Breast epithelium (tissue), 4 donors: ENCODE measurements around the gene CEACAM7. TPM values are rescaled to one million over a fixed set of nuclear protein-coding genes. Genes with fewer than 3 reads are reported as not detected.
"Not testable (repeated sequence)": the region's sequence is repeated elsewhere in the genome, so short reads cannot be mapped to it uniquely, and the experiment has no call there.

Experiments used
- DNase-seq, 2 donors: peaks; one replicate each; pipeline ENCODE4 v3.0.0-alpha.2; 2019; ENCODE audit warnings: low spot score in 2 of 2
- H3K27ac ChIP-seq, 2 donors: fragments of 200-600 bp; sonication (generic) in 1 of 2; one replicate each; pipeline ENCODE4 v1.5.1; 2016 to 2019; ENCODE audit warnings: mild to moderate bottlenecking in 1 of 2
- H3K27me3 ChIP-seq, 2 donors: fragments of 200-600 bp; sonication (generic) in 1 of 2; one replicate each; pipeline versions ENCODE4 v1.5.1 to v1.6.0; 2017 to 2019; ENCODE audit warnings: control low read depth in 1 of 2, mild to moderate bottlenecking in 1 of 2
- H3K36me3 ChIP-seq: fragments of 200-600 bp; one replicate; pipeline ENCODE4 v1.5.1; 2019
- H3K4me1 ChIP-seq, 2 donors: fragments of 200-600 bp; sonication (generic); one replicate each; pipeline ENCODE4 v1.5.1; 2016 to 2019; ENCODE audit warnings: control low read depth in 1 of 2
- H3K4me3 ChIP-seq, 3 donors: fragments of 200-600 bp; sonication (generic); 1 replicate in 2 of 3; 2 replicates in 1 of 3; pipeline ENCODE4 v1.5.1; 2016 to 2019; ENCODE audit warnings: mild to moderate bottlenecking in 3 of 3, moderate library complexity in 2 of 3
- H3K9me3 ChIP-seq, 2 donors: fragments of 200-600 bp; sonication (generic) in 1 of 2; one replicate each; pipeline ENCODE4 v1.5.1; 2016 to 2019; ENCODE audit warnings: control low read depth in 1 of 2
- POLR2A ChIP-seq: fragments of 450-650 bp; IDR thresholded peaks from one replicate; pipeline ENCODE4 v1.6.1; 2016; ENCODE audit warnings: antibody characterized with exemption, mild to moderate bottlenecking, moderate library complexity
- POLR2AphosphoS5 ChIP-seq, 3 donors: sonication (generic); formaldehyde crosslinking; IDR thresholded peaks; one replicate each; pipeline ENCODE4 v1.6.1; 2017; ENCODE audit warnings: antibody characterized with exemption in 3 of 3
- intact Hi-C: fragments of 100-400 bp; cut with DNase I; formaldehyde crosslinking; loops from one replicate; pipeline ENCODE4 v1.15.1; 2023; ENCODE audit warnings: low total_unique reads
- total RNA-seq, 3 donors: library from RNA; depleted of rRNA; stranded (reverse); fragments of >200 nt; gene quantifications; one replicate each; pipeline ENCODE4 v1.1.0, GENCODE V29; 2016
- TF ChIP-seq, protein P1 (sequence below), 3 donors: fragments of 450-650 bp; IDR thresholded peaks; one replicate each; pipeline ENCODE4 v1.5.1; 2016 to 2017; ENCODE audit warnings: antibody characterized with exemption in 3 of 3, mild to moderate bottlenecking in 3 of 3, moderate library complexity in 3 of 3

Gene CEACAM7
- total RNA-seq, 3 donors from 2014 or later: 0.15 to 25.2 TPM; not detected in 1

GRCh38 chr19:41682437-41682836 lies 5.6 kb downstream of the CEACAM7 start:
- intact Hi-C loops: no loop called here
- Histone ChIP-seq H3K27ac (no peak overlapping the region), H3K4me3 (no peak overlapping the region), H3K4me1 (no peaks in the 10 kb centered on the region), H3K36me3 (no peaks in the 10 kb centered on the region), H3K27me3 (peaks cover 0 to 18% of the 10 kb centered on the region in 2 donors), H3K9me3 (no peaks in the 10 kb centered on the region)
- TF ChIP-seq POLR2A (no peak), POLR2AphosphoS5 (IDR thresholded peaks at IDR 0.05) (no peak)
- TF ChIP-seq, protein P1, sequence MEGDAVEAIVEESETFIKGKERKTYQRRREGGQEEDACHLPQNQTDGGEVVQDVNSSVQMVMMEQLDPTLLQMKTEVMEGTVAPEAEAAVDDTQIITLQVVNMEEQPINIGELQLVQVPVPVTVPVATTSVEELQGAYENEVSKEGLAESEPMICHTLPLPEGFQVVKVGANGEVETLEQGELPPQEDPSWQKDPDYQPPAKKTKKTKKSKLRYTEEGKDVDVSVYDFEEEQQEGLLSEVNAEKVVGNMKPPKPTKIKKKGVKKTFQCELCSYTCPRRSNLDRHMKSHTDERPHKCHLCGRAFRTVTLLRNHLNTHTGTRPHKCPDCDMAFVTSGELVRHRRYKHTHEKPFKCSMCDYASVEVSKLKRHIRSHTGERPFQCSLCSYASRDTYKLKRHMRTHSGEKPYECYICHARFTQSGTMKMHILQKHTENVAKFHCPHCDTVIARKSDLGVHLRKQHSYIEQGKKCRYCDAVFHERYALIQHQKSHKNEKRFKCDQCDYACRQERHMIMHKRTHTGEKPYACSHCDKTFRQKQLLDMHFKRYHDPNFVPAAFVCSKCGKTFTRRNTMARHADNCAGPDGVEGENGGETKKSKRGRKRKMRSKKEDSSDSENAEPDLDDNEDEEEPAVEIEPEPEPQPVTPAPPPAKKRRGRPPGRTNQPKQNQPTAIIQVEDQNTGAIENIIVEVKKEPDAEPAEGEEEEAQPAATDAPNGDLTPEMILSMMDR (IDR thresholded peaks at IDR 0.05): no peak
- no peak for DNase-seq

DNA sequence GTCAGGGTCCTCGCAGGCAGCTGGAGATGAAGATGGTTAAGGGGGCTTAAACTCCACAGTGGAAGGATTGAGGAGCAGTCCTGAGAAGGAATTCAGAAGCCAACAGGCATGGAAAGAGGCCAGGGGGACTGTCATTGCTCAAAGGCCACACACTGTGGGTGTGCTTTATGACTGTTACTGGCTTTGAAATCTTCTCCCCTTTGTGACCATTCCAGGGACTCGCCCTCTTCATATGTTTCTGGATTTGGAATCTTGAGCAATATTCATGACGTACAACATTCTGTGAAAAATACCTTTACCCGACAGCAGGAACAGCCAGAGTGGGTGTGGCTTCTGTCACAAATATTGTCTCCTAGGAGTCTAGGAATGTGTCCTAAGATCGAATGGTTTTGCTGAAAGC lies 16.6 kb downstream of the CEACAM7 start:
- no peak for DNase-seq
- TF ChIP-seq POLR2A (no peak), POLR2AphosphoS5 (IDR thresholded peaks at IDR 0.05) (no peak)
- TF ChIP-seq, protein P1 (IDR thresholded peaks at IDR 0.05): no peak
- peaks cover 0 to 38% of the 10 kb centered on the region in 2 donors for H3K27me3 ChIP-seq
- no peaks in the 10 kb centered on the region for H3K4me1 ChIP-seq
- H3K27ac ChIP-seq: no peak overlapping the region
- H3K4me3 ChIP-seq: no peak overlapping the region
- intact Hi-C loops: no loop called here
- H3K36me3 ChIP-seq: no peaks in the 10 kb centered on the region
- peaks cover 0 to 9% of the 10 kb centered on the region in 2 donors for H3K9me3 ChIP-seq

- DNase-seq: no peak
- Histone ChIP-seq H3K4me3 (no peak overlapping the region), H3K4me1 (no peaks in the 10 kb centered on the region), H3K27ac (no peak overlapping the region), H3K9me3 (peaks cover 7 to 17% of the 10 kb centered on the region in 2 donors), H3K36me3 (no peaks in the 10 kb centered on the region), H3K27me3 (peaks cover 0 to 38% of the 10 kb centered on the region in 2 donors)
- TF ChIP-seq POLR2AphosphoS5 (IDR thresholded peaks at IDR 0.05): no peak
- TF ChIP-seq, protein P1 (IDR thresholded peaks at IDR 0.05): no peak
- TF ChIP-seq POLR2A: no peak
- intact Hi-C loops: no loop called here
These were observed 17.3 kb downstream of the CEACAM7 start for GRCh38 chr19:41670755-41671154.

DNA sequence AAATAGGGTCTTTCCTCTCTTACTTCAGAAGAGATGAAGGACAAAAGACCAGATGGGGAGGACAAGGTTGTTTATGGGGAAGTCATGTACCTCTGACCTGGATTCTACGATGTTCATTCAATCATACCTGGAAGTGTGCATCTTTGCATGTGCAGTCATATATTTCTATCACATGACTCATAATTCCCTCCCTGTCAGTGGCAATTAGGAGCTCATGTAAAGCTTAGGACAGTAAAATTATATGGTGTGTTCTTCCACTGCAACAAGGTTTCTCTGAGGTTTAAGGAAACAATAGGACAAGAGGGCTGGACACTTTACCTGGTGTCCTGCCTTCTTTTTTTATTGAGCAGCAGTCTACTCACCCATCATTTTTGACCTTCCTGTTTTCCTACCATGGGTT lies 19.8 kb downstream of the CEACAM7 start:
- H3K9me3 ChIP-seq: peaks cover 13 to 38% of the 10 kb centered on the region in 2 donors
- H3K27ac ChIP-seq: no peak overlapping the region
- H3K27me3 ChIP-seq: peaks cover 0 to 25% of the 10 kb centered on the region in 2 donors
- intact Hi-C loops: no loop called here
- no peaks in the 10 kb centered on the region for H3K36me3 ChIP-seq
- no peak overlapping the region for H3K4me3 ChIP-seq
- TF ChIP-seq POLR2A (no peak), POLR2AphosphoS5 (IDR thresholded peaks at IDR 0.05) (no peak)
- TF ChIP-seq, protein P1 (IDR thresholded peaks at IDR 0.05): no peak
- no peak for DNase-seq
- H3K4me1 ChIP-seq: no peaks in the 10 kb centered on the region

GRCh38 chr19:41666075-41666474 lies 22.0 kb downstream of the CEACAM7 start:
- Histone ChIP-seq H3K27ac (no peak overlapping the region), H3K4me1 (no peaks in the 10 kb centered on the region), H3K27me3 (peaks cover 0 to 17% of the 10 kb centered on the region in 2 donors), H3K4me3 (no peak overlapping the region), H3K9me3 (peaks cover 13 to 38% of the 10 kb centered on the region in 2 donors), H3K36me3 (no peaks in the 10 kb centered on the region)
- TF ChIP-seq POLR2AphosphoS5 (IDR thresholded peaks at IDR 0.05): no peak
- DNase-seq: no peak
- intact Hi-C loops: no loop called here

- DNase-seq: no peak
- H3K27ac ChIP-seq: no peak overlapping the region
- peaks cover 0 to 5% of the 10 kb centered on the region in 2 donors for H3K9me3 ChIP-seq
- peaks cover 0 to 15% of the 10 kb centered on the region in 2 donors for H3K27me3 ChIP-seq
- H3K36me3 ChIP-seq: no peaks in the 10 kb centered on the region
- no peak overlapping the region for H3K4me3 ChIP-seq
- H3K4me1 ChIP-seq: no peaks in the 10 kb centered on the region
- intact Hi-C loops: no loop called here
- TF ChIP-seq, protein P1 (IDR thresholded peaks at IDR 0.05): no peak
- TF ChIP-seq POLR2AphosphoS5 (IDR thresholded peaks at IDR 0.05) (no peak), POLR2A (no peak)
These were observed 30.9 kb downstream of the CEACAM7 start for GRCh38 chr19:41657157-41657556.

- H3K9me3 ChIP-seq, H3K4me1 ChIP-seq, DNase-seq, H3K27ac ChIP-seq, H3K4me3 ChIP-seq, H3K36me3 ChIP-seq, intact Hi-C loops: not testable (repeated sequence)
- H3K27me3 ChIP-seq: peaks cover 0 to 15% of the 10 kb centered on the region in 2 donors
These were observed 31.3 kb downstream of the CEACAM7 start for GRCh38 chr19:41656756-41657155.
